Activated CD4-positive, alpha-beta T cell treated with anti-CD3 and anti-CD28 coated beads, Interleukin-2, amount 10 ng/mL, durations not matched to agents 24 days and 14 days (primary cell): ENCODE results near the gene RPP25L. TPM values are rescaled to one million over a fixed set of nuclear protein-coding genes. Genes with fewer than 3 reads are reported as not detected.
A peak's percentile ranks its signal among the peaks of the same experiment; 100 is the strongest.

Experiments
- DNase-seq: peaks from one replicate; pipeline ENCODE4 v3.0.0; 2022
- H3K27ac Mint-ChIP-seq: one replicate; pipeline ENCODE4 v1.8.0; 2022; ENCODE audit warnings: mild to moderate bottlenecking, mixed read lengths
- H3K27me3 Mint-ChIP-seq: one replicate; pipeline ENCODE4 v1.8.0; 2022; ENCODE audit warnings: mixed read lengths
- H3K36me3 Mint-ChIP-seq: one replicate; pipeline ENCODE4 v1.8.0; 2022; ENCODE audit warnings: low read depth, mild to moderate bottlenecking, mixed read lengths
- H3K4me1 Mint-ChIP-seq: one replicate; pipeline ENCODE4 v1.8.0; 2021; ENCODE audit warnings: mixed read lengths
- H3K4me3 Mint-ChIP-seq: one replicate; pipeline ENCODE4 v1.8.0; 2022; ENCODE audit warnings: mild to moderate bottlenecking, moderate library complexity, mixed read lengths
- H3K9me3 Mint-ChIP-seq: one replicate; pipeline ENCODE4 v1.8.0; 2021; ENCODE audit warnings: mixed read lengths
- intact Hi-C: fragments of 100-400 bp; cut with micrococcal nuclease; formaldehyde crosslinking; loops from one replicate; pipeline ENCODE4 v1.15.1; 2023
- total RNA-seq: library from RNA; stranded (reverse); gene quantifications from 2 replicates; pipeline ENCODE4 v1.2.3, GENCODE V29; 2022

The RPP25L gene
- total RNA-seq, 1 donor from 2014 or later = 34.8 TPM

DNA sequence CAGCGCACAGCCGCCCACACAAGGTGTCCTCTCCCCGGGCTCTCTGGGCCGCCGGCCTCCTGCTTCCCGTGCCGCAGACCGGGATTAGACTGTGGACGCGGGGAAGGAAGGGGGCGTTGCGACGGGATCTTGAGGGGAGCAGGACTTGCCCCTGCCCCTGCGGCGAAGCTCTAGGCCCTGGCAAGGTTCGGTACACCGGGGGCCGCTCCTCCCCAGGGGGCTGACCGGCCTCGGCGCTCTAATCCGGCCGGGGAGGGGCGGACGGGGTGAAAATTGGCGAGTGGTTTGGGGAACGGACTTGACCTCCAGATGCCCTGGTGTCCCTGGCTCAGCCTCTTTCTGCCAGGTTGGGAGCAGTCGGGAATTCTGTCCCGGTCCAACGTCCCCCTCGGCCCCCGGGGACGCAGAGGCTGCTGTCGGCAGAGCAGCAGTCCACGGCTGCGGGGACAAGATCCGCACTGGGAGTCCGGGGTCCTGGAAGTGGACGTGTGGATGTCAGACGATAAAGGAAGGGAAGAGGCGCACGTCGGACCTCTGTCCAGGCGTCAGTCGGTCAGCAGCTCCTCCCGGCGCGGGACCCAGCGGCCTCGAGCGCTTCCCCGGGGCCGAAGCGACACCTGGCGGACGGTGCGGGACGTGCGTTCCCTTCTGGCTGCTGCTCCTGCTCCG, 20.5 kb downstream of the RPP25L start:
- H3K9me3 Mint-ChIP-seq = no peaks in the 10 kb centered on the region
- peak overlapping the region; percentile 73 for H3K4me3 Mint-ChIP-seq
- no peak overlapping the region for H3K27ac Mint-ChIP-seq
- intact Hi-C loops = loop anchor here (1.0 to 5.0 kb wide), 4 partner anchors 43 to 189 kb away; no protein-coding TSS in a partner anchor
- peaks cover 74% of the 10 kb centered on the region for H3K27me3 Mint-ChIP-seq
- peak; percentile 94 for DNase-seq
- H3K36me3 Mint-ChIP-seq = no peaks in the 10 kb centered on the region
- peaks cover 26% of the 10 kb centered on the region for H3K4me1 Mint-ChIP-seq

DNA sequence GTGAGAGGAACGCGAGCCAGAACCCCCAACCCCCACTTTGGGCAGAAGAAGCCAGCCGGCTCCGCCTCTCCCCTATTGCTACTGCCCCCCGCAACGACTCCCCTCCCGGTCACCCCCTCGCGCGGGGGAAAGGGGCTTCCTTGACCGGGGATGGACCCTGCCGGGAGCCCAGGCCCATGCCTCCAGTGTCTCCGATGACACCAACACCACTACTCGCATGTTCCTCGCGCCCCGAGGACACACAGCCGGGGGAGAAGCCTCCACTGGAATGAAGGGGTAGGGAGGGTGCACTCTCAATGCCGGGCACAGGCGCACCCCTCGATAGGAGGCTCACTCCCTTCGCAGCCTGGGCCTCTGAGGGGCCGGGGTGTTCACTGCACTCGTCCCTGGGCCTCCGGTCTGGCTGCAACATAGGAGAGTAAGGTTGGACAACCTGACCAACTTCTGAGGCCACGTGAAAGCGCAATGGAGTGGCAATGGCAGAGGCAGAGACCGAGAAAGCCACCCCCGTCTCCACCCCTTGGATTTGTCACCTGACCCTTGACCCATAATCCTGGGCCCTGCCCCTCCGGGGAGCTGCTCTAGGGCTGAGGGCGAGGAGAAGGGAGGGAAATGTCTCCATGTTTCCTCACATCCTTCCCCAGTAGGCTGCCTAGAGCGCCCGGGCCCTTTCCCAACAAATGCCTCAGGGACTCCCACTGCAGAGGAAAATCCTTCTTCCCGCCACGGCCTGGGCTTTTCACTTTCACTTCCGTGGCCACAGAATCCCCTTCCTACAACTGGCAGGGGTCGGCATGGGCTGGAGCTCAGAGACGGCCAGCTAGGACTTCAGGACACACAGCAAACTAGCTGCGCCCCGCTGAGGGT, 21.3 kb downstream of the RPP25L start:
- Mint-ChIP-seq H3K4me1 (peaks cover 26% of the 10 kb centered on the region), H3K9me3 (no peaks in the 10 kb centered on the region), H3K27me3 (peaks cover 78% of the 10 kb centered on the region), H3K4me3 (peak overlapping the region; percentile 73), H3K27ac (no peak overlapping the region), H3K36me3 (no peaks in the 10 kb centered on the region)
- intact Hi-C loops = loop anchor here (1.0 to 5.0 kb wide), 4 partner anchors 42 to 188 kb away; no protein-coding TSS in a partner anchor
- peak; percentile 64 for DNase-seq

DNA sequence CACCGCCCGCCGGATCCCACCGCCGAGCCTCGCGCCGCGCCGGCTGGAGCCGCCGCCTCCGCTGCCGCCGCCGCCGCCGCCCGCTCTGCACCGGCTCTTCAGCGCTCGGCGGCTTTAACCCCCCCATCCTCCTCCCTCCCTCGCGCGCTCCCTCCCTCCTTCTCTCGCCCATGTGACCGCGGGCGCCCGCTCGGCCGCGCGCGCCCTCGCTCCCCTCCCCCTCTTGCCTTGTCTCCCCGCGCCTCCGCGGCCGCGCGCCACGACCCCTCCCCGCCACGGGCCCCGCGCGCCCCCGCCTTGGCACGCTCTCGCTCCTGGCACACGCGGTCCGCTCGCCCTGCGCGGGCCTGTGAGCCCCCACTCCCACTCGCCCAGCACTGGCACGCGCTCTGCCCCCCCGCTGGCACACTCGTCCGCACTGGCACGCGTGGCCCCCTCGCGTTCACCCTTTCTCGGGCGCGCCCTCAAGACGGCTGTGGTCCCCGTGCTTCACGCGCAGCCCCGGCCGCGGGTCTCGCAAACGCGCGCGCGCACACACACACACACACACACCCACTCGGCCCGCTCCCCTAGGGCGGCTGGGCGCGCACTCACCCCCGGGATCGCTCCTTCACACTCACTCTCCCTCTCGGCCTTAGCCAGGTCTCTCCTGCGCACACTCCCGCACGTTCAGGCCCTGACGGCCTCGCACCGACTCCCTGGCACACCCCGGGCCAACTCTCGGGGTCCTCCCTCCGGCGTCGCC, 22.1 kb downstream of the RPP25L start, which contains the start of gene CNTFR:
Gene CNTFR (minus strand): TSS at position 89 of the 745 bp plus-strand sequence. CDS start 20,743 bp downstream, outside the sequence.
- no peaks in the 10 kb centered on the region for H3K9me3 Mint-ChIP-seq
- H3K27me3 Mint-ChIP-seq = peaks cover 81% of the 10 kb centered on the region
- no peak within 1 kb of the TSS for H3K27ac Mint-ChIP-seq
- H3K36me3 Mint-ChIP-seq = no peaks in the 10 kb centered on the region
- peak within 1 kb of the TSS; percentile 73 for H3K4me3 Mint-ChIP-seq
- H3K4me1 Mint-ChIP-seq = peaks cover 26% of the 10 kb centered on the region
- intact Hi-C loops = loop anchor here (2.0 to 5.0 kb wide), 2 partner anchors 89 to 188 kb away; no protein-coding TSS in a partner anchor
- peak; percentile 64 for DNase-seq

DNA sequence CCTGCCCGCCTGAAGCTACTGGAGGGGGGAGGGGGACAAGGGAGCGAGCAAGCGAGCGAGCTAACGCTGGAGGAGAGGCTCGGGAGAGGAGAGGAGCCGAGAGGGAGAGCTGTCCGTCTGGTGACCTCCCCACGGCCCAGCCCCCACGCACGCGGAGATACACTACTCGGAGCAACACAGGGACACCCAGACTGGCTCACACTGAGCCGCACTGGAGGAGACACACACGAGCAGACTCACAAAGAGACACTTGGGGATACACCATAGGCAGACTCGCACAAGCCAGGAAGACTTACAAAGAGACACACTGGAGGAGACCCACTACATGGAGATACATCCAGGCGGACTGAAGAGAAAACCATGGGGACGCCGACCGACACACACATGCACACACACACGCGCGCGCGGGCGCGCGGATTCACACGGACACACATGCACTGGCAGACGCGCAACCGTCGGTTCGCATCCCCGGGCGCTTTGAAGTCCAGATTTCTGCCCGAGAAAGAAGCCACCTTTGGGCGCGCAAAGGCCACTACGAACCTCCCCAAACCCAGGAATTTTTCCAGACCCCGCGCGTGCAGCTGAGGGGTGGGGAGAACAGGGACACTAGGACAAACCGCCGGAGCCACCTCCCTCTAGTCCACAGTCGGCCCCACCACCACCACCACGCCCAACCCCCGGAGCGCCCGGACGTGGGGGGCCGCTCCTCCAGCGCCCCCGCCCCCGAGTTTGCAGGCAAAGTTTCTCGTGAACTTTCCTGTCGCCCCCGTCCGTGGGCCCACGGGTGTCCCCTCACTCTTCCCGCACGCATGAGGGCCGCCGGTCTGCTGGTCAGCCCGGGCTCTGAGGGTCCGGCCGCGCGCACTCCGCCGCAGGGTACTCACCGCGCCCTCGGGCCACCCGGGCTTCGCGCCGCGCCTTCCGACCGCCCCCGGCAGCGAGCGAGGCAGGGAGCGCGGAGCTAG, 22.9 kb downstream of the RPP25L start:
- H3K9me3 Mint-ChIP-seq = no peaks in the 10 kb centered on the region
- peaks cover 85% of the 10 kb centered on the region for H3K27me3 Mint-ChIP-seq
- no peaks in the 10 kb centered on the region for H3K36me3 Mint-ChIP-seq
- DNase-seq = peak; percentile 62
- peaks cover 26% of the 10 kb centered on the region for H3K4me1 Mint-ChIP-seq
- H3K4me3 Mint-ChIP-seq = peak overlapping the region; percentile 34
- H3K27ac Mint-ChIP-seq = no peak overlapping the region
- intact Hi-C loops = no loop called here

DNA sequence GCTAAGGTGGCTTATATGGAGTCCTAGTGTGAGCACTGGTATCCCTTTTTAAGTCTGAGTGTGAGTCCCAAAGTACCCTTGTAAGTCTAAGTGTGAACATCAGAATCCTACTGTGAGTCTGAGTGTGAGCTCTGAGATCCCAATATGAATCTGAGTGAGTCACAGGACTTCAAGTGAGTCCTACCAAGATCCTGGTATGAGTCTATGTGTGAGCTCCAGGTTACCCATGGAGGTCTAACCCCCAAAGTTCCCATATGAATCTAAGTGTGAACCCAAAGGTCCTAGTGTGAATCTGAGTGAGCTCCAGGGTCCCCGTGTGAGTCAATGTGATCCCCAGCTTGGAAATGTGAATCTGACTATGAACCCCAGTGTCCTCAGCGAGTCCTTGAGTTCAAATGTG, 24.6 kb downstream of the RPP25L start:
- Mint-ChIP-seq H3K4me1 (peaks cover 21% of the 10 kb centered on the region), H3K36me3 (no peaks in the 10 kb centered on the region), H3K27ac (no peak overlapping the region), H3K9me3 (no peaks in the 10 kb centered on the region), H3K27me3 (peaks cover 77% of the 10 kb centered on the region), H3K4me3 (no peak overlapping the region)
- no peak for DNase-seq
- intact Hi-C loops = no loop called here

DNA sequence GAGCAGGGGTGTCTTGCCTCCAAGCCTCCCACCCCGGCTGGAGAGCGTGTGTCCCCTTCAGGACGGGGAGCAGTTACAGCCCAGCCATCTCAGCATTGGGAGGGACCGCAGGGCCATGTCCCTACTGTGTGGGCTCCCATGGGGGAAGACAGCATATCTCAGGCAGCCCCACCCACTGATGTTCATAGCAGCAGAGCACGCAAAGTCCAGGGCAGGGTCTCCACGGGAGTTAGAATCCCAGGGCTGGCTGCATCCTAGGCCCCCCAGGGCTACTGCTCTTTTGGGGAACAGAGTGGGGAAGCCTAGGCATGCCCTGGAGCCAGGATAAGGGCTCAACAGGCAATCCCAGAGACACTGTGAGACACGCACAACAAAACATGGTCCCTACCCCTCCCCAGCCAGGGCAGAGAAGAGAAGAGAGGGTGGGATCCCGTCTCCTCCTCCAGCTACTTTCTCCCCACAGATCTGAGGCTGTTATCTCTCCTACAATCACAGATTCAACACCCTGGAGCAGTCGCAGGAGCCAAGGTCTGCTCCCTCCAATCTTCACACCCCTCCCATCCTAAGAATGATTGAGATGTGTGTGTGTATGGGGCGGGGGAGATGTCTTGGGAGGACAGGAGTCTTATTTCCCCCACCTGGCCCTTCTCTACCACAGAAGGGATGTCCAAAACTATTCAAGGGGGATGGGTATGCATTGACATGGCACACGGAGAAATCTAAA, 25.8 kb downstream of the RPP25L start:
- Mint-ChIP-seq H3K27me3 (peaks cover 76% of the 10 kb centered on the region), H3K36me3 (no peaks in the 10 kb centered on the region), H3K27ac (no peak overlapping the region), H3K9me3 (no peaks in the 10 kb centered on the region), H3K4me1 (peaks cover 17% of the 10 kb centered on the region), H3K4me3 (no peak overlapping the region)
- intact Hi-C loops = no loop called here
- no peak for DNase-seq

DNA sequence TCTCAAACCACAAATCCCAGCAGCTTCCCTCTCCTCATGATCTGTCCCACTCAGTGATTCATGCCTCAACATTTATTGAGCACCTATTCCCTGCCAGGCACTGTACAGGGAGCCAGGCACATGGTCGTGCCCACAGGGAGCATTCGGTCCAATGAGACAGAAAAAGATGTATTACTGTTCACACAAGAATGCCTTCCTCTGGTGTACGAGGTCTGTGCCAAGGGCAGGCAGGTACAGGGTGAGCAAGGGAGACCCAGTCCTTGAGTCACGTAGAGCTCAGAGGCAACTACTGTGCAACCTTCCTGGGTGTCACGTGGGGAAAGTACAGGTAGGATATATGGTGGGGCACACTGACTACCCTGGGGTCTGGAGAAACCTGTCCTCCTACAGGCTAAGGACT, 26.9 kb downstream of the RPP25L start:
- intact Hi-C loops = no loop called here
- H3K27ac Mint-ChIP-seq = no peak overlapping the region
- no peak overlapping the region for H3K4me3 Mint-ChIP-seq
- H3K9me3 Mint-ChIP-seq = no peaks in the 10 kb centered on the region
- H3K36me3 Mint-ChIP-seq = no peaks in the 10 kb centered on the region
- DNase-seq = no peak
- H3K4me1 Mint-ChIP-seq = peaks cover 8% of the 10 kb centered on the region
- H3K27me3 Mint-ChIP-seq = peaks cover 76% of the 10 kb centered on the region

DNA sequence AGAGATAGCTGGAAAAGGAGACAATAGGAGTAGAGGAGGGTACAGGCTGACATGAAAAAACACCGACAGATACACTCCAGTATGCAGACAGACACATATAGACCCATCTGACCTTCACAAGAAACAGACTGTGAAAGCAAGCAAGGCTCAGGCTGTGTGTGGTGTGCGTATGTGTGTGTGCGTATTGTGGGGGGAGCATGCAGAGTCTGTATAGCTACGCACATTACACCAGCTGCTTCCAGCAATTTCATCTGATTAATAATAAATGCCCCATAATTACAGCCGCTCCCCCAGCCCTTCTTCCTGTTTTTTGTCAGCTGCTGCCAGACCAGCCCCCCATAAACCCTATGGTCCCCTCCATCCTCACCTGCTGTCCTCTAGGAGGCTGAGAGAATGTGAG, 29.1 kb downstream of the RPP25L start:
- Mint-ChIP-seq H3K27ac (no peak overlapping the region), H3K36me3 (no peaks in the 10 kb centered on the region), H3K27me3 (peaks cover 75% of the 10 kb centered on the region), H3K4me1 (peaks cover 4% of the 10 kb centered on the region), H3K9me3 (no peaks in the 10 kb centered on the region), H3K4me3 (no peak overlapping the region)
- intact Hi-C loops = no loop called here
- no peak for DNase-seq

DNA sequence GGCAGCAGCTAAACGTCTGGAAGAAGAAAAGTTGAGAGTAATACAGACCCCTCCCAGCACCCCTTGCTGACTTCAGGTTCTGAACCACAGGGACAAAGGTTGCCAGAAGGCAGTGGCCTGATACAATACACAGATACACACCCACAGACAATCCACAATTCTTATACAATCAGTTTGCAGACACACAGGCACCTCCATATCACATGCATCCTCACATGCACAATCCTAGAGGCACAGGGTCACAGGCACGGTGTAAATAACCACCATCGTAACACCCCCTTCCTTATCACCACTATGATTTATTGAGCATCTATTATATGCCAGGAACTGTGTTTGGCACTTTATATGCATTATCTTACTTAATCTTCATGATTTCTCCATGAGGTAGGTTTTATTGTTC, 30.6 kb downstream of the RPP25L start:
- H3K27ac Mint-ChIP-seq = no peak overlapping the region
- H3K36me3 Mint-ChIP-seq = no peaks in the 10 kb centered on the region
- no peak overlapping the region for H3K4me3 Mint-ChIP-seq
- peaks cover 8% of the 10 kb centered on the region for H3K4me1 Mint-ChIP-seq
- no peak for DNase-seq
- intact Hi-C loops = no loop called here
- peaks cover 72% of the 10 kb centered on the region for H3K27me3 Mint-ChIP-seq
- H3K9me3 Mint-ChIP-seq = no peaks in the 10 kb centered on the region

DNA sequence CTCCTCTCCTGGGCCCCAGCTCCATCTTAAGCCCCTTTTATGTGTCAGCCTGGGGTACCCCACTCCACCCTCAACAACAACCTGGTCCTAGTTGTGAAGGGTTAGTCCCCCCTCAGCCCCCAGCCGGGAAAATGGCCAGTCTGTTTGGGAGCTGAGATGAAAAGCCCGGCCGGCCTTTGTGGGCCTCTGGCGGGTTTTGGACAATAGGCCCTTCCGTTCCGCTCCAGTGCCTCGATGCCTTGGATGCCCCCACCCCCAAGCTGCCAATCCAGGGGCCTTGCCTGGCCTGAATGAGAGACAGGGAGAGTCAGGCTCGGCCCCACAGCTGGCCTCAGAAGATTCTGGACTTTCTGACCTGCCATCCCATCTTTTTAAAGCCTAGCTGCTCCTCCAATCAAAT, 31.5 kb downstream of the RPP25L start:
- H3K36me3 Mint-ChIP-seq = no peaks in the 10 kb centered on the region
- H3K27me3 Mint-ChIP-seq = peaks cover 69% of the 10 kb centered on the region
- H3K9me3 Mint-ChIP-seq = no peaks in the 10 kb centered on the region
- no peak overlapping the region for H3K4me3 Mint-ChIP-seq
- peaks cover 8% of the 10 kb centered on the region for H3K4me1 Mint-ChIP-seq
- H3K27ac Mint-ChIP-seq = no peak overlapping the region
- intact Hi-C loops = no loop called here
- DNase-seq = no peak

DNA sequence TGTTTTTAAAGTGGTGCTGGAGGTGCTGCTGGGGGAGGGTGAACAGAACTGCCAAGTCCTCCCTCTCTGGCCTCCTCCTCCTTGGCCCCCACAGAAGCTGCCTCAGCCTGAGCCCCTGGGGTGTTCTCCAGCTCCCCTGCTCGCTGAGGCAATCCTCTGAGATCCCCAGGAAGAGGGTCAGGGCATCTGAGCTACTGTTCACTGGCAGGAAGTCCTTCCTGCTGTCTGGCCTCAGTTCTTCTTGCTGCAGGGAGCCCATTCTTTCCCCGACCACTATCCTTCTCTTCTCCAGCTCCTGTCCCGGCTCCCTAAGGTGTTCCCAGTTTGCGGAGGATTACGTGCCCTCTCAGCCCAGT, 32.1 kb downstream of the RPP25L start:
- Mint-ChIP-seq H3K27ac (no peak overlapping the region), H3K27me3 (peaks cover 67% of the 10 kb centered on the region), H3K4me3 (no peak overlapping the region), H3K36me3 (no peaks in the 10 kb centered on the region), H3K4me1 (peaks cover 8% of the 10 kb centered on the region), H3K9me3 (no peaks in the 10 kb centered on the region)
- no peak for DNase-seq
- intact Hi-C loops = no loop called here

DNA sequence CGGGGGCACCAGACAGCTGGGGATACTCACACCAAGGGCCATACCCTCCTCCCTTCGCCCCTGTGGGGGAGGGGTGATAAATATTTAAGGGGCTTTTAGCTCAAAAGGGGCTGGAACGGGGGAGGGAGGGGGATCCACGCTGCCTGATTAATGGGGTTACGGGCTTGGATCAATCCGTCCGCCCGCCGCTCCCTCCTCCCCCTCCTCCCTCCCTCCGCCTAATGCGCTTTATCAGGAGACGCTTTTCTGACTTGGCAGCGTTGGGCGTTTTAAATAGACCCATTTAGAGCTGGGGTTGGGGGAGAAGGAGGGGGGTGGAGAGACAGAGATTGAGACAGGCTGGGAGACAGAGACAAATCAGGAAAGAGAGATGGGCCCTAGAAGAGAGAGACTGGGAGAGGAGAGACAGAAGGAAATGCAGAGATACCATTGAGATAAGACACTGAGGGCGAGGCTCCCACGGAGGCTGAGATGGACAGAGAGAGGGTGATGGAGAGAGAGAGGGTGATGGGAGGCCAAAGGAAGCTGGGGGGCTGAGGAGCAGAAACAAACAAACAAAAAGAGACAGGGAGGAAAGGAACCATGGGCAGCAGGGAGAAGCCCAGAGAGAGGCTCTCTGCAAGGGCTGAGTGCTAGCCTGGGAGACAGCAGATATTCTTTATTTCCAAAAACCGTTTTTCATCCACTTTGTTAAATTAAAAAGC, 32.6 kb downstream of the RPP25L start:
- Mint-ChIP-seq H3K27ac (no peak overlapping the region), H3K36me3 (no peaks in the 10 kb centered on the region), H3K4me3 (no peak overlapping the region), H3K27me3 (peaks cover 65% of the 10 kb centered on the region), H3K9me3 (no peaks in the 10 kb centered on the region), H3K4me1 (peaks cover 8% of the 10 kb centered on the region)
- DNase-seq = no peak
- intact Hi-C loops = no loop called here
